Parathyroid adenoma (tissue), 2 donors: Measurements from ENCODE around the gene HMCES.

ENCODE experiments used
- H2AFZ ChIP-seq: fragments of 300-600 bp; sonication (generic); one replicate; pipeline ENCODE4 v1.7.0; 2017; ENCODE audit warnings: antibody characterized with exemption, mild to moderate bottlenecking
- H3K27ac ChIP-seq: fragments of 300-600 bp; sonication (generic); one replicate; pipeline ENCODE4 v1.7.0; 2017
- H3K27me3 ChIP-seq: fragments of 300-600 bp; sonication (generic); one replicate; pipeline ENCODE4 v1.7.0; 2017; ENCODE audit warnings: low read length; ENCODE audit not compliant: control insufficient read depth, insufficient read depth
- H3K36me3 ChIP-seq: fragments of 300-600 bp; sonication (generic); one replicate; pipeline ENCODE4 v1.7.0; 2017; ENCODE audit warnings: low read length; ENCODE audit not compliant: control insufficient read depth, insufficient read depth
- H3K4me1 ChIP-seq: fragments of 300-600 bp; sonication (generic); one replicate; pipeline ENCODE4 v1.7.0; 2017; ENCODE audit warnings: control low read depth
- H3K4me2 ChIP-seq: fragments of 300-600 bp; sonication (generic); one replicate; pipeline ENCODE4 v1.7.0; 2017; ENCODE audit warnings: low read length
- H3K4me3 ChIP-seq: fragments of 300-600 bp; sonication (generic); one replicate; pipeline ENCODE4 v1.7.0; 2017; ENCODE audit warnings: low read depth, low read length
- H3K79me2 ChIP-seq: fragments of 300-600 bp; sonication (generic); one replicate; pipeline ENCODE4 v1.7.0; 2017; ENCODE audit warnings: control low read depth
- H3K9ac ChIP-seq: fragments of 300-600 bp; sonication (generic); one replicate; pipeline ENCODE4 v1.7.0; 2017; ENCODE audit warnings: mild to moderate bottlenecking
- H3K9me3 ChIP-seq: fragments of 300-600 bp; sonication (generic); one replicate; pipeline ENCODE4 v1.7.0; 2017; ENCODE audit warnings: low read length; ENCODE audit not compliant: control insufficient read depth
- CTCF ChIP-seq: fragments of 300-600 bp; sonication (generic); IDR thresholded peaks from one replicate; pipeline ENCODE4 v1.7.0; 2017; ENCODE audit warnings: antibody characterized with exemption, mild to moderate bottlenecking
- donor health status: primary hyperparathyroidism.

Gene HMCES

GRCh38 chr3:129291236-129291886 lies 12.7 kb downstream of the HMCES start:
- no peak for TF ChIP-seq CTCF
- Histone ChIP-seq H3K27me3 (no peaks in the 10 kb centered on the region), H3K9ac (no peak overlapping the region), H3K4me2 (no peak overlapping the region), H3K4me3 (no peak overlapping the region), H3K79me2 (peaks cover 3% of the 10 kb centered on the region), H3K36me3 (no peaks in the 10 kb centered on the region), H3K9me3 (no peaks in the 10 kb centered on the region), H2AFZ (no peak overlapping the region), H3K27ac (no peak overlapping the region), H3K4me1 (no peaks in the 10 kb centered on the region)

- no peaks in the 10 kb centered on the region for H3K36me3 ChIP-seq
These were observed 16.6 kb downstream of the HMCES start for GRCh38 chr3:129295286-129295685.

GRCh38 chr3:129304146-129304961 lies 25.7 kb downstream of the HMCES start:
- H3K27ac ChIP-seq = peak overlapping the region; percentile 12

More at GRCh38 chr3:129295286-129295685, 16.6 kb downstream of the HMCES start:
- no peak overlapping the region for H2AFZ ChIP-seq
- H3K4me2 ChIP-seq = no peak overlapping the region
- H3K4me1 ChIP-seq = no peaks in the 10 kb centered on the region
- H3K27ac ChIP-seq = no peak overlapping the region
- H3K4me3 ChIP-seq = no peak overlapping the region
- no peaks in the 10 kb centered on the region for H3K27me3 ChIP-seq
- no peak overlapping the region for H3K9ac ChIP-seq
- no peaks in the 10 kb centered on the region for H3K9me3 ChIP-seq
- TF ChIP-seq CTCF = no peak
- H3K79me2 ChIP-seq = no peaks in the 10 kb centered on the region

GRCh38 chr3:129304962-129305222 lies 26.2 kb downstream of the HMCES start:
- no peaks in the 10 kb centered on the region for H3K36me3 ChIP-seq
- no peaks in the 10 kb centered on the region for H3K27me3 ChIP-seq
- no peak overlapping the region for H3K9ac ChIP-seq
- H3K27ac ChIP-seq = peak overlapping the region; percentile 12
- H3K4me2 ChIP-seq = no peak overlapping the region
- no peaks in the 10 kb centered on the region for H3K9me3 ChIP-seq
- no peaks in the 10 kb centered on the region for H3K79me2 ChIP-seq
- TF ChIP-seq CTCF = no peak
- no peak overlapping the region for H3K4me3 ChIP-seq
- no peak overlapping the region for H2AFZ ChIP-seq
- H3K4me1 ChIP-seq = peaks cover 17% of the 10 kb centered on the region

More at GRCh38 chr3:129304146-129304961, 25.7 kb downstream of the HMCES start:
- Histone ChIP-seq H3K9me3 (no peaks in the 10 kb centered on the region), H2AFZ (no peak overlapping the region), H3K4me2 (no peak overlapping the region), H3K79me2 (no peaks in the 10 kb centered on the region), H3K9ac (no peak overlapping the region), H3K4me3 (no peak overlapping the region), H3K36me3 (no peaks in the 10 kb centered on the region), H3K4me1 (peaks cover 11% of the 10 kb centered on the region), H3K27me3 (no peaks in the 10 kb centered on the region)
- peak; percentile 7 for TF ChIP-seq CTCF
